Islet precursor cell (in vitro differentiated cells): ENCODE results near the gene SCN1B.
A peak's percentile ranks its signal among the peaks of the same experiment; 100 is the strongest.

Experiments used
- DNase-seq: peaks from one replicate; pipeline ENCODE4 v3.0.0-alpha.2; 2018

The SCN1B gene

GRCh38 chr19:35059006-35059798 lies 28.9 kb downstream of the SCN1B start:
- no peak for DNase-seq

- DNase-seq: no peak
These were observed 29.5 kb downstream of the SCN1B start for GRCh38 chr19:35059799-35060091.

- no peak for DNase-seq
These were observed 30.0 kb downstream of the SCN1B start for GRCh38 chr19:35060160-35060855.

GRCh38 chr19:35061583-35062373 lies 31.5 kb downstream of the SCN1B start:
- no peak for DNase-seq

GRCh38 chr19:35062942-35063341 lies 32.7 kb downstream of the SCN1B start:
- DNase-seq: no peak

GRCh38 chr19:35063940-35064818 lies 33.9 kb downstream of the SCN1B start:
- no peak for DNase-seq

GRCh38 chr19:35065574-35065973 lies 35.3 kb downstream of the SCN1B start:
- DNase-seq: no peak

- DNase-seq: no peak
These were observed 35.9 kb downstream of the SCN1B start for GRCh38 chr19:35066121-35066520.

GRCh38 chr19:35066691-35067563 lies 36.7 kb downstream of the SCN1B start:
- peak; percentile 86 for DNase-seq

GRCh38 chr19:35068941-35069634 lies 38.8 kb downstream of the SCN1B start:
- DNase-seq: no peak

GRCh38 chr19:35069696-35070095 lies 39.4 kb downstream of the SCN1B start:
- no peak for DNase-seq

- DNase-seq: no peak
These were observed 40.2 kb downstream of the SCN1B start for GRCh38 chr19:35070471-35070870.

GRCh38 chr19:35073516-35073915 lies 43.2 kb downstream of the SCN1B start:
- no peak for DNase-seq

GRCh38 chr19:35073941-35074340 lies 43.7 kb downstream of the SCN1B start:
- no peak for DNase-seq

- DNase-seq: no peak
These were observed 44.3 kb downstream of the SCN1B start for GRCh38 chr19:35074426-35075201.

GRCh38 chr19:35075202-35076025 lies 45.1 kb downstream of the SCN1B start:
- no peak for DNase-seq

- no peak for DNase-seq
These were observed 45.7 kb downstream of the SCN1B start for GRCh38 chr19:35076026-35076370.

- no peak for DNase-seq
These were observed 46.4 kb downstream of the SCN1B start for GRCh38 chr19:35076657-35077056.

GRCh38 chr19:35077411-35078223 lies 47.3 kb downstream of the SCN1B start:
- no peak for DNase-seq
